ENCODE data around the gene TLE1. TPM values are rescaled to one million over a fixed set of nuclear protein-coding genes. Genes with fewer than 3 reads are reported as not detected.

The TLE1 gene
- total and polyA plus RNA-seq, 9 of the 15 experiments (the other 6 are each of a cell fraction or from before 2014, with no cell fraction given): 0.11 TPM; not detected in 8

DNA sequence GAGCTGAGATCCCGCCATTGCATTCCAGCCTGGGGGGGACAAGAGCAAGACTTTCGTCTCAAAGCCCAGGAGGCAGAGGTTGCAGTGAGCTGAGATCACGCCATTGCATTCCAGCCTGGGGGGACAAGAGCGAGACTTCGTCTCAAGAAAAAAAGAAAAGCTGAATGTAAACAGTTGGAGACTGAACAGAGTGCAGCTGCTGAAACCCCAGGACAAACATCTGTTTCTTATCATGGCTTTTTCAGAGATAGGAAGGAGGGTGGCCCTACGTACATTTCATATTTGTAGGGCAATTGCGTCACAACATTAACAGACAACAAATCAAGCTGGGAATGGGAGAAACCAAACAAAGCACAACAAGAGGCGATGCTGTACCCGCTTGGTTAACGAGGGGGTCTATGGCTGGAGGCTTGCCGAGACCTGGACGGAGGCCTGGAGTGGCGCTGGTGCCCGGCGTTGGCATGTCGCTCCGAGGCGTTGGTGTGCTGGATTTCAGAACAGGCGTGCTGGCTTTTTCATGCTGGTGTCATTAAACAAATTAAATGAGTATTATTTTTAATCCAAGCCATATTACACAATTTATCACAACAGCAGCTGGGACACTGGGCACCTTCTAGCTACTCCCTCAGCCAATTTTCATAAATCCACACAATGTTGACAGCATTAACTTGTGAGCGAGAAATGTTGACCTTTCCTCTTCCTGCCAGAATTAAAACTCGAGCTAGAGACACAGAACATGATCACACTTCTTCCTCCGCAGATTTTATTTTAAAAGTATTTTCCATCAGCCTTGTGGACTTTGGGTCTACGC is 76.1 kb downstream of the TLE1 start:
- H4K20me1 ChIP-seq (replicated peaks; ENCODE audit: control insufficient read depth, insufficient read depth, low read length): no peaks in the 10 kb centered on the region
- DNase-seq (ENCODE audit: extremely low read depth in 1 of 4, low spot score in 3 of 4): no peak
- H3K9me3 ChIP-seq (replicated peaks; ENCODE audit: control insufficient read depth, insufficient read depth, low read depth, low read length): no peaks in the 10 kb centered on the region
- H3K36me3 ChIP-seq (ENCODE audit: control insufficient read depth, insufficient read depth, low read length): no peaks in the 10 kb centered on the region
- no peaks in the 10 kb centered on the region for H3K9me1 ChIP-seq (ENCODE audit: control insufficient read depth, insufficient read depth, low read length)
- CTCF ChIA-PET (ENCODE audit: low intra/inter-chr PET ratio): no interaction called here
- H3K4me3 ChIP-seq: no peak overlapping the region
- H3K27me3 ChIP-seq (ENCODE audit: control insufficient read depth in 2 of 2, insufficient read depth in 2 of 2, low read length in 2 of 2): no peaks in the 10 kb centered on the region
- in situ Hi-C loops (cut with MboI): no loop called here
- no peaks in the 10 kb centered on the region for H3K79me2 ChIP-seq (ENCODE audit: control insufficient read depth, insufficient read depth, low read length)
- WGBS (ENCODE audit: insufficient coverage, low coverage, missing lambda C conversion rate): 0% methylated on average over 17 of the region's 23 CpGs
- BruUV-seq (replicated peaks): no TSS peak
- no peaks in the 10 kb centered on the region for H3K4me1 ChIP-seq (replicated peaks in 1 of 2; ENCODE audit: control insufficient read depth in 2 of 2, insufficient read depth in 2 of 2, low read length in 2 of 2)
- FAIRE-seq: no peak
- no peak overlapping the region for H2AFZ ChIP-seq (ENCODE audit: low read depth, low read length)
- POLR2A ChIA-PET: no interaction called here
- H3K4me2 ChIP-seq (ENCODE audit: insufficient read depth, low read length): no peak overlapping the region
- no peak for ATAC-seq
- no peak overlapping the region for H3K27ac ChIP-seq (ENCODE audit: extremely low read depth, low read depth, low read length)
- intact Hi-C loops (cut with micrococcal nuclease): no loop called here
- no peak for TF ChIP-seq ZNF143 (CRISPR knock-in tag; IDR thresholded peaks at IDR 0.05)
- TF ChIP-seq, protein P1, sequence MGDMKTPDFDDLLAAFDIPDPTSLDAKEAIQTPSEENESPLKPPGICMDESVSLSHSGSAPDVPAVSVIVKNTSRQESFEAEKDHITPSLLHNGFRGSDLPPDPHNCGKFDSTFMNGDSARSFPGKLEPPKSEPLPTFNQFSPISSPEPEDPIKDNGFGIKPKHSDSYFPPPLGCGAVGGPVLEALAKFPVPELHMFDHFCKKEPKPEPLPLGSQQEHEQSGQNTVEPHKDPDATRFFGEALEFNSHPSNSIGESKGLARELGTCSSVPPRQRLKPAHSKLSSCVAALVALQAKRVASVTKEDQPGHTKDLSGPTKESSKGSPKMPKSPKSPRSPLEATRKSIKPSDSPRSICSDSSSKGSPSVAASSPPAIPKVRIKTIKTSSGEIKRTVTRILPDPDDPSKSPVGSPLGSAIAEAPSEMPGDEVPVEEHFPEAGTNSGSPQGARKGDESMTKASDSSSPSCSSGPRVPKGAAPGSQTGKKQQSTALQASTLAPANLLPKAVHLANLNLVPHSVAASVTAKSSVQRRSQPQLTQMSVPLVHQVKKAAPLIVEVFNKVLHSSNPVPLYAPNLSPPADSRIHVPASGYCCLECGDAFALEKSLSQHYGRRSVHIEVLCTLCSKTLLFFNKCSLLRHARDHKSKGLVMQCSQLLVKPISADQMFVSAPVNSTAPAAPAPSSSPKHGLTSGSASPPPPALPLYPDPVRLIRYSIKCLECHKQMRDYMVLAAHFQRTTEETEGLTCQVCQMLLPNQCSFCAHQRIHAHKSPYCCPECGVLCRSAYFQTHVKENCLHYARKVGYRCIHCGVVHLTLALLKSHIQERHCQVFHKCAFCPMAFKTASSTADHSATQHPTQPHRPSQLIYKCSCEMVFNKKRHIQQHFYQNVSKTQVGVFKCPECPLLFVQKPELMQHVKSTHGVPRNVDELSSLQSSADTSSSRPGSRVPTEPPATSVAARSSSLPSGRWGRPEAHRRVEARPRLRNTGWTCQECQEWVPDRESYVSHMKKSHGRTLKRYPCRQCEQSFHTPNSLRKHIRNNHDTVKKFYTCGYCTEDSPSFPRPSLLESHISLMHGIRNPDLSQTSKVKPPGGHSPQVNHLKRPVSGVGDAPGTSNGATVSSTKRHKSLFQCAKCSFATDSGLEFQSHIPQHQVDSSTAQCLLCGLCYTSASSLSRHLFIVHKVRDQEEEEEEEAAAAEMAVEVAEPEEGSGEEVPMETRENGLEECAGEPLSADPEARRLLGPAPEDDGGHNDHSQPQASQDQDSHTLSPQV (IDR thresholded peaks at IDR 0.05): no peak
- TF ChIP-seq, protein P2, sequence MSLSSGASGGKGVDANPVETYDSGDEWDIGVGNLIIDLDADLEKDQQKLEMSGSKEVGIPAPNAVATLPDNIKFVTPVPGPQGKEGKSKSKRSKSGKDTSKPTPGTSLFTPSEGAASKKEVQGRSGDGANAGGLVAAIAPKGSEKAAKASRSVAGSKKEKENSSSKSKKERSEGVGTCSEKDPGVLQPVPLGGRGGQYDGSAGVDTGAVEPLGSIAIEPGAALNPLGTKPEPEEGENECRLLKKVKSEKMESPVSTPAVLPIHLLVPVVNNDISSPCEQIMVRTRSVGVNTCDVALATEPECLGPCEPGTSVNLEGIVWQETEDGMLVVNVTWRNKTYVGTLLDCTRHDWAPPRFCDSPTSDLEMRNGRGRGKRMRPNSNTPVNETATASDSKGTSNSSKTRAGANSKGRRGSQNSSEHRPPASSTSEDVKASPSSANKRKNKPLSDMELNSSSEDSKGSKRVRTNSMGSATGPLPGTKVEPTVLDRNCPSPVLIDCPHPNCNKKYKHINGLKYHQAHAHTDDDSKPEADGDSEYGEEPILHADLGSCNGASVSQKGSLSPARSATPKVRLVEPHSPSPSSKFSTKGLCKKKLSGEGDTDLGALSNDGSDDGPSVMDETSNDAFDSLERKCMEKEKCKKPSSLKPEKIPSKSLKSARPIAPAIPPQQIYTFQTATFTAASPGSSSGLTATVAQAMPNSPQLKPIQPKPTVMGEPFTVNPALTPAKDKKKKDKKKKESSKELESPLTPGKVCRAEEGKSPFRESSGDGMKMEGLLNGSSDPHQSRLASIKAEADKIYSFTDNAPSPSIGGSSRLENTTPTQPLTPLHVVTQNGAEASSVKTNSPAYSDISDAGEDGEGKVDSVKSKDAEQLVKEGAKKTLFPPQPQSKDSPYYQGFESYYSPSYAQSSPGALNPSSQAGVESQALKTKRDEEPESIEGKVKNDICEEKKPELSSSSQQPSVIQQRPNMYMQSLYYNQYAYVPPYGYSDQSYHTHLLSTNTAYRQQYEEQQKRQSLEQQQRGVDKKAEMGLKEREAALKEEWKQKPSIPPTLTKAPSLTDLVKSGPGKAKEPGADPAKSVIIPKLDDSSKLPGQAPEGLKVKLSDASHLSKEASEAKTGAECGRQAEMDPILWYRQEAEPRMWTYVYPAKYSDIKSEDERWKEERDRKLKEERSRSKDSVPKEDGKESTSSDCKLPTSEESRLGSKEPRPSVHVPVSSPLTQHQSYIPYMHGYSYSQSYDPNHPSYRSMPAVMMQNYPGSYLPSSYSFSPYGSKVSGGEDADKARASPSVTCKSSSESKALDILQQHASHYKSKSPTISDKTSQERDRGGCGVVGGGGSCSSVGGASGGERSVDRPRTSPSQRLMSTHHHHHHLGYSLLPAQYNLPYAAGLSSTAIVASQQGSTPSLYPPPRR (CRISPR knock-in tag; IDR thresholded peaks at IDR 0.05; ENCODE audit: borderline replicate concordance): no peak
- TF ChIP-seq NCOA4 (IDR thresholded peaks at IDR 0.05; ENCODE audit: partially characterized antibody): no peak
- no peak for TF ChIP-seq EP300 (IDR thresholded peaks at IDR 0.05; ENCODE audit: low read length)
- TF ChIP-seq ETV6 (IDR thresholded peaks at IDR 0.05; ENCODE audit: borderline replicate concordance in 1 of 2, low read depth in 2 of 2, low read length in 1 of 2): no peak
- no peak for TF ChIP-seq ETV6 (CRISPR knock-in tag; IDR thresholded peaks at IDR 0.05; ENCODE audit: borderline replicate concordance)
- TF ChIP-seq, protein P3, sequence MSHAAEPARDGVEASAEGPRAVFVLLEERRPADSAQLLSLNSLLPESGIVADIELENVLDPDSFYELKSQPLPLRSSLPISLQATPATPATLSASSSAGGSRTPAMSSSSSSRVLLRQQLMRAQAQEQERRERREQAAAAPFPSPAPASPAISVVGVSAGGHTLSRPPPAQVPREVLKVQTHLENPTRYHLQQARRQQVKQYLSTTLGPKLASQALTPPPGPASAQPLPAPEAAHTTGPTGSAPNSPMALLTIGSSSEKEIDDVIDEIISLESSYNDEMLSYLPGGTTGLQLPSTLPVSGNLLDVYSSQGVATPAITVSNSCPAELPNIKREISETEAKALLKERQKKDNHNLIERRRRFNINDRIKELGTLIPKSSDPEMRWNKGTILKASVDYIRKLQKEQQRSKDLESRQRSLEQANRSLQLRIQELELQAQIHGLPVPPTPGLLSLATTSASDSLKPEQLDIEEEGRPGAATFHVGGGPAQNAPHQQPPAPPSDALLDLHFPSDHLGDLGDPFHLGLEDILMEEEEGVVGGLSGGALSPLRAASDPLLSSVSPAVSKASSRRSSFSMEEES (CRISPR knock-in tag; IDR thresholded peaks at IDR 0.05): no peak
- no peak overlapping the region for H3K9ac ChIP-seq (ENCODE audit: insufficient read depth in 1 of 2, low read depth in 2 of 2, low read length in 2 of 2)
